Measurements from ENCODE around the gene PTDSS2. TPM values are rescaled to one million over a fixed set of nuclear protein-coding genes. Genes with fewer than 3 reads are reported as not detected.

Gene PTDSS2
- polyA plus RNA-seq, 3 donors = 9.3 to 18.3 (median 12.4) TPM

GRCh38 chr11:507727-508515 is 57.8 kb downstream of the PTDSS2 start:
- H3K4me2 ChIP-seq (replicated peaks; ENCODE audit: extremely low read depth, low read length, poor library complexity, severe bottlenecking) = peak overlapping the region; percentile 73
- H3K4me3 Mint-ChIP-seq = peak overlapping the region; percentile 48 to 92
- no peaks in the 10 kb centered on the region for H3K9me3 ChIP-seq (replicated peaks in 1 of 2; ENCODE audit: control insufficient read depth in 1 of 2, insufficient read depth in 1 of 2, low read length in 2 of 2)
- H3K4me1 Mint-ChIP-seq = peaks cover 35% of the 10 kb centered on the region
- TF ChIP-seq CTCF (IDR thresholded peaks at IDR 0.05) = no peak
- peaks cover 0 to 3% (median 0%) of the 10 kb centered on the region in 3 donors for H3K27me3 Mint-ChIP-seq (ENCODE audit: low read depth in 3 of 3)
- peak overlapping the region in 2 of 7 donors; percentile 14 to 27 for H3K27ac Mint-ChIP-seq
- peak overlapping the region in 1 of 2 donors; percentile 80 for H3K27ac ChIP-seq (ENCODE audit: low read depth in 1 of 2, low read length in 2 of 2)
- DNase-seq = no peak
- H3K36me3 Mint-ChIP-seq = peaks cover 13 to 31% of the 10 kb centered on the region in 2 donors
- WGBS (ENCODE audit: insufficient coverage) = 35% methylated on average over 35 of the region's 45 CpGs
- H3K4me3 ChIP-seq (replicated peaks in 1 of 3; ENCODE audit: low read depth in 2 of 3, low read length in 3 of 3) = peak overlapping the region; percentile 15 to 81 (median 38)
- H3K36me3 ChIP-seq (replicated peaks in 1 of 2; ENCODE audit: control insufficient read depth in 1 of 2, insufficient read depth in 2 of 2, low read length in 2 of 2) = peaks cover 0 to 15% of the 10 kb centered on the region in 2 donors
- H2AFZ ChIP-seq (ENCODE audit: insufficient read depth, low read depth, low read length, poor library complexity, severe bottlenecking) = no peak overlapping the region
- no peaks in the 10 kb centered on the region for H3K27me3 ChIP-seq (ENCODE audit: control insufficient read depth in 2 of 2, insufficient read depth in 2 of 2, low read length in 2 of 2)
- intact Hi-C loops (cut with micrococcal nuclease) = loop anchor here (2.0 to 10.0 kb wide), 8 partner anchors 57 to 303 kb away; partner anchors contain the start of genes PSMD13 (in 2 of the 2), SIRT3 (in 2 of the 2), BET1L (in 1 of the 2) and PHRF1 (in 1 of the 2)
- H3K9ac ChIP-seq (ENCODE audit: insufficient read depth, low read length, poor library complexity, severe bottlenecking) = peak overlapping the region; percentile 100
- H4K20me1 ChIP-seq (ENCODE audit: insufficient read depth, low read length) = peaks cover 4% of the 10 kb centered on the region
- peaks cover 45% of the 10 kb centered on the region for H3K79me2 ChIP-seq (ENCODE audit: insufficient read depth, low read length)
- peaks cover 43 to 47% of the 10 kb centered on the region in 2 donors for H3K4me1 ChIP-seq (ENCODE audit: control insufficient read depth in 1 of 2, insufficient read depth in 2 of 2, low read length in 2 of 2)
- peaks cover 0 to 2% (median 0%) of the 10 kb centered on the region in 7 donors for H3K9me3 Mint-ChIP-seq

GRCh38 chr11:508956-509355 is 58.9 kb downstream of the PTDSS2 start:
- Histone ChIP-seq H3K79me2 (ENCODE audit: insufficient read depth, low read length) (peaks cover 37% of the 10 kb centered on the region), H3K4me1 (ENCODE audit: control insufficient read depth in 1 of 2, insufficient read depth in 2 of 2, low read length in 2 of 2) (peaks cover 43 to 44% of the 10 kb centered on the region in 2 donors), H3K4me2 (replicated peaks; ENCODE audit: extremely low read depth, low read length, poor library complexity, severe bottlenecking) (no peak overlapping the region), H2AFZ (ENCODE audit: insufficient read depth, low read depth, low read length, poor library complexity, severe bottlenecking) (no peak overlapping the region), H3K27ac (ENCODE audit: low read depth in 1 of 2, low read length in 2 of 2) (no peak overlapping the region), H3K27me3 (ENCODE audit: control insufficient read depth in 2 of 2, insufficient read depth in 2 of 2, low read length in 2 of 2) (no peaks in the 10 kb centered on the region), H3K36me3 (replicated peaks in 1 of 2; ENCODE audit: control insufficient read depth in 1 of 2, insufficient read depth in 2 of 2, low read length in 2 of 2) (peaks cover 0 to 15% of the 10 kb centered on the region in 2 donors), H3K9me3 (replicated peaks in 1 of 2; ENCODE audit: control insufficient read depth in 1 of 2, insufficient read depth in 1 of 2, low read length in 2 of 2) (no peaks in the 10 kb centered on the region), H3K4me3 (replicated peaks in 1 of 3; ENCODE audit: low read depth in 2 of 3, low read length in 3 of 3) (no peak overlapping the region), H3K9ac (ENCODE audit: insufficient read depth, low read length, poor library complexity, severe bottlenecking) (no peak overlapping the region), H4K20me1 (ENCODE audit: insufficient read depth, low read length) (no peaks in the 10 kb centered on the region)
- intact Hi-C loops (cut with micrococcal nuclease) = loop anchor here in 1 of 2 donors (5.0 to 10.0 kb wide), 4 partner anchors 68 to 304 kb away; partner anchors contain the start of genes BET1L, PHRF1, PSMD13 and RIC8A
- no peak overlapping the region for H3K27ac Mint-ChIP-seq
- no peak for TF ChIP-seq CTCF (IDR thresholded peaks at IDR 0.05)
- H3K27me3 Mint-ChIP-seq (ENCODE audit: low read depth in 3 of 3) = peaks cover 0 to 3% (median 0%) of the 10 kb centered on the region in 3 donors
- H3K4me1 Mint-ChIP-seq = peaks cover 36% of the 10 kb centered on the region
- DNase-seq = no peak
- H3K4me3 Mint-ChIP-seq = no peak overlapping the region
- WGBS (ENCODE audit: insufficient coverage) = 83% methylated on average over 1 of the region's 5 CpGs
- peaks cover 0 to 2% (median 0%) of the 10 kb centered on the region in 7 donors for H3K9me3 Mint-ChIP-seq
- H3K36me3 Mint-ChIP-seq = peaks cover 13 to 39% of the 10 kb centered on the region in 2 donors

Measured in CD14-positive monocyte (primary cell).